Measurements from ENCODE around the gene IFI44L. TPM values are rescaled to one million over a fixed set of nuclear protein-coding genes. Genes with fewer than 3 reads are reported as not detected.
A peak's percentile ranks its signal among the peaks of the same experiment; 100 is the strongest.

Gene IFI44L
- total RNA-seq, 1 donor from 2014 or later: 5.4 TPM

DNA sequence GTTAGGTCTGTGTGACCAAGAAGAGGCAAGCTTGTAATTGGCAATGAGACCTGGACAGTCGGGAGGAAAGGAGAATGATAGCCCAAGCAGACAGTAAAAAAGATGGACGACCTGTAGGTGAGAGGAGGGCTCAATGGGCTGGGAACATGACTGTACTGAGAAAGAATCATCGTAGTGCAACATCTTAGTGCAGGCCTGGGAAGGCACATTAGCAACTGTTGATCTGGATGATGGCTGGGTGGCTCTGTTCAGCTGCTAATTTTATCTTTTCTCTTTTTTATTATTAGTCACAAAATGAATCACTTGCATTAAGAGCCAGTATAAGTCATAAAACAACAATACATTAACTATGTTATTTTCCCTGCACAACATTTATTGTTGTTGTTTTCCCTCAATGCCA, 62.2 kb downstream of the IFI44L start:
- DNase-seq: no peak
- intact Hi-C loops (cut with micrococcal nuclease): no loop called here
- no peaks in the 10 kb centered on the region for H3K9me3 ChIP-seq (replicated peaks)
- H3K27me3 ChIP-seq (ENCODE audit: low read depth): peaks cover 3% of the 10 kb centered on the region
- no peaks in the 10 kb centered on the region for H3K4me1 ChIP-seq
- no peak overlapping the region for H3K4me3 ChIP-seq
- TF ChIP-seq CTCF (IDR thresholded peaks at IDR 0.05; ENCODE audit: borderline replicate concordance): no peak
- H3K36me3 ChIP-seq: no peaks in the 10 kb centered on the region
- H3K27ac ChIP-seq (replicated peaks): no peak overlapping the region

DNA sequence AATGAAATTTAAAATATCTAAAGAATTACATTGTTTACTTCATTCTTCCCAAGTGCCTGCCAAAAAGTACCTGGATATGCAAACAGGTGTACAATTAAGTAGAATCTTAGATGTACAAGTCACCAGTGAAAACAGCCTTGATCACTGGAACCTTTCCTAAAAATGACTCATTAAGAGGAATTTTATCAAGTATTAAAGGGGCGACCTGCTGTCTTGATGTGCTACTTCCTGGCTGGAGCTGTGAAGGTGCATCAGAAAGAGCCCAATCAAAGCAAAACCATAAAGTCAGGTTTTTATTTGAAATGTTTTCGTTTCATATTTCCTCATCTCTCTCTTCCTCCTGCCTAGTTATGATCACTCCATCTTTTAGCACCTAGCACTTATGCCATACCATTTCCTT, 62.8 kb downstream of the IFI44L start:
- intact Hi-C loops (cut with micrococcal nuclease): no loop called here
- no peak overlapping the region for H3K4me3 ChIP-seq
- no peaks in the 10 kb centered on the region for H3K4me1 ChIP-seq
- peaks cover 3% of the 10 kb centered on the region for H3K27me3 ChIP-seq (ENCODE audit: low read depth)
- H3K9me3 ChIP-seq (replicated peaks): no peaks in the 10 kb centered on the region
- no peak for TF ChIP-seq CTCF (IDR thresholded peaks at IDR 0.05; ENCODE audit: borderline replicate concordance)
- no peak overlapping the region for H3K27ac ChIP-seq (replicated peaks)
- H3K36me3 ChIP-seq: no peaks in the 10 kb centered on the region
- DNase-seq: no peak

- Histone ChIP-seq H3K36me3 (no peaks in the 10 kb centered on the region), H3K27me3 (ENCODE audit: low read depth) (peaks cover 3% of the 10 kb centered on the region), H3K4me3 (no peak overlapping the region), H3K4me1 (no peaks in the 10 kb centered on the region), H3K9me3 (replicated peaks) (no peaks in the 10 kb centered on the region), H3K27ac (replicated peaks) (no peak overlapping the region)
- TF ChIP-seq CTCF (IDR thresholded peaks at IDR 0.05; ENCODE audit: borderline replicate concordance): no peak
- DNase-seq: no peak
- intact Hi-C loops (cut with micrococcal nuclease): no loop called here
These were observed 67.1 kb downstream of the IFI44L start for GRCh38 chr1:78687315-78687714.

- peaks cover 3% of the 10 kb centered on the region for H3K27me3 ChIP-seq (ENCODE audit: low read depth)
- H3K4me3 ChIP-seq: no peak overlapping the region
- TF ChIP-seq CTCF (IDR thresholded peaks at IDR 0.05; ENCODE audit: borderline replicate concordance): no peak
- no peaks in the 10 kb centered on the region for H3K4me1 ChIP-seq
- H3K27ac ChIP-seq (replicated peaks): no peak overlapping the region
- H3K9me3 ChIP-seq (replicated peaks): no peaks in the 10 kb centered on the region
- intact Hi-C loops (cut with micrococcal nuclease): no loop called here
- DNase-seq: no peak
- H3K36me3 ChIP-seq: no peaks in the 10 kb centered on the region
These were observed 67.7 kb downstream of the IFI44L start for GRCh38 chr1:78687914-78688313.

DNA sequence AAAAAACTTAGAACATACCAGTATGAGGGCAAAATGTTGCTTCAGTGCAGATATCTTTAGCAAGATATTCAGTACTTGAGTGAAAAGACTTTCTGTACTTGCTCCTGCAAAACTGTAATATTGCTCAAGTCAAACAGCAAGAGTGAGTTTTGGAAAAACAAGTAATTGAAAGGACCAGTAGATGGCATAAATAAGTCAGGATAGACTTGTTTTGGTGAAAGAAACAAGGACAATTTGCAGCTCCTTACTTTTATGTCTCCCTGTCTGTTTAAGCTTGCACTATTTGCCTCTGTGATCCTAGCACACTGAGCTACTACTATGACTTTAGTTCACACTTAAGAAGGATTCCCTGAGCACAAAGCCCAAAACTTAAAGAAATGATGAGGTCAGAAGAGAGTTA, 68.4 kb downstream of the IFI44L start:
- H3K4me1 ChIP-seq: no peaks in the 10 kb centered on the region
- no peaks in the 10 kb centered on the region for H3K36me3 ChIP-seq
- H3K9me3 ChIP-seq (replicated peaks): no peaks in the 10 kb centered on the region
- no peak overlapping the region for H3K4me3 ChIP-seq
- intact Hi-C loops (cut with micrococcal nuclease): no loop called here
- no peak overlapping the region for H3K27ac ChIP-seq (replicated peaks)
- TF ChIP-seq CTCF (IDR thresholded peaks at IDR 0.05; ENCODE audit: borderline replicate concordance): peak; percentile 18
- no peak for DNase-seq
- peaks cover 3% of the 10 kb centered on the region for H3K27me3 ChIP-seq (ENCODE audit: low read depth)

GRCh38 chr1:78690516-78690915, 70.3 kb downstream of the IFI44L start:
- H3K9me3 ChIP-seq (replicated peaks): no peaks in the 10 kb centered on the region
- peaks cover 3% of the 10 kb centered on the region for H3K27me3 ChIP-seq (ENCODE audit: low read depth)
- DNase-seq: no peak
- no peak for TF ChIP-seq CTCF (IDR thresholded peaks at IDR 0.05; ENCODE audit: borderline replicate concordance)
- H3K4me3 ChIP-seq: no peak overlapping the region
- H3K27ac ChIP-seq (replicated peaks): no peak overlapping the region
- intact Hi-C loops (cut with micrococcal nuclease): no loop called here
- no peaks in the 10 kb centered on the region for H3K36me3 ChIP-seq
- H3K4me1 ChIP-seq: no peaks in the 10 kb centered on the region

All from left ventricle myocardium inferior (tissue), 1 donor.